Skeletal muscle satellite cell (primary cell): Measurements from ENCODE around the gene CDCP2. TPM values are rescaled to one million over a fixed set of nuclear protein-coding genes. Genes with fewer than 3 reads are reported as not detected.

Experiments used
- H3K27me3 ChIP-seq: 2 replicates; pipeline ENCODE4 v1.7.0; 2013; ENCODE audit warnings: low read length; ENCODE audit not compliant: control insufficient read depth, insufficient read depth
- H3K36me3 ChIP-seq: 2 replicates; pipeline ENCODE4 v1.7.0; 2013; ENCODE audit warnings: mild to moderate bottlenecking, control low read depth, low read length; ENCODE audit not compliant: insufficient read depth
- H3K4me1 ChIP-seq: 2 replicates; pipeline ENCODE4 v1.7.0; 2013; ENCODE audit warnings: low read length; ENCODE audit not compliant: control insufficient read depth, insufficient read depth
- H3K4me2 ChIP-seq: 2 replicates; pipeline ENCODE4 v1.7.0; 2013; ENCODE audit warnings: mild to moderate bottlenecking, low read length
- H3K4me3 ChIP-seq: 2 replicates; pipeline ENCODE4 v1.7.0; 2013; ENCODE audit warnings: low read length
- H3K9ac ChIP-seq: 2 replicates; pipeline ENCODE4 v1.7.0; 2013; ENCODE audit warnings: mild to moderate bottlenecking, low read depth, low read length, moderate library complexity
- H3K9me3 ChIP-seq: replicated peaks from 2 replicates; pipeline ENCODE4 v1.7.0; 2013; ENCODE audit warnings: mild to moderate bottlenecking, control low read depth, low read length
- total RNA-seq: library from RNA; depleted of rRNA; stranded (reverse); fragments of >200 nt; gene quantifications from 2 replicates; pipeline ENCODE4 v1.2.3, GENCODE V29; 2012; rRNA removed

CDCP2 gene
- not detected in 2 replicates for total RNA-seq

GRCh38 chr1:54152696-54153095 lies at the start of gene CDCP2:
TSS of gene CDCP2 (minus strand) at chr1:54153000. CDS start at chr1:54152922, 78 bp downstream.
- H3K27me3 ChIP-seq, result no peaks in the 10 kb centered on the region
- H3K9me3 ChIP-seq, result no peaks in the 10 kb centered on the region
- H3K4me2 ChIP-seq, result peak within 1 kb of the TSS; percentile 47
- peaks cover 13% of the 10 kb centered on the region for H3K4me1 ChIP-seq
- H3K4me3 ChIP-seq, result no peak within 1 kb of the TSS
- no peaks in the 10 kb centered on the region for H3K36me3 ChIP-seq
- no peak within 1 kb of the TSS for H3K9ac ChIP-seq

- no peaks in the 10 kb centered on the region for H3K9me3 ChIP-seq
- peaks cover 21% of the 10 kb centered on the region for H3K4me1 ChIP-seq
- peak overlapping the region; percentile 89 for H3K4me2 ChIP-seq
- H3K9ac ChIP-seq, result peak overlapping the region; percentile 88
- peak overlapping the region; percentile 82 for H3K4me3 ChIP-seq
- H3K27me3 ChIP-seq, result no peaks in the 10 kb centered on the region
- peaks cover 15% of the 10 kb centered on the region for H3K36me3 ChIP-seq
Measured at GRCh38 chr1:54200519-54200997, 47.8 kb upstream of the CDCP2 start.

- H3K27me3 ChIP-seq, result no peaks in the 10 kb centered on the region
- H3K4me2 ChIP-seq, result peak within 1 kb of the TSS; percentile 89
- H3K9ac ChIP-seq, result peak within 1 kb of the TSS; percentile 88
- peak within 1 kb of the TSS; percentile 82 for H3K4me3 ChIP-seq
- no peaks in the 10 kb centered on the region for H3K9me3 ChIP-seq
- H3K4me1 ChIP-seq, result peaks cover 21% of the 10 kb centered on the region
- peaks cover 9% of the 10 kb centered on the region for H3K36me3 ChIP-seq
Measured at GRCh38 chr1:54199765-54200518, 47.1 kb upstream of the CDCP2 start, which contains the start of the genes CYB5RL and MRPL37. TSS of gene CYB5RL (minus strand) at chr1:54200030. CDS start at chr1:54195616, 4,414 bp downstream. TSS of gene MRPL37 (plus strand) at chr1:54200167. CDS start at chr1:54200244, 77 bp downstream.

GRCh38 chr1:54199151-54199764 lies 46.5 kb upstream of the CDCP2 start:
- Histone ChIP-seq H3K4me3 (peak overlapping the region; percentile 82), H3K9ac (peak overlapping the region; percentile 88), H3K36me3 (peaks cover 2% of the 10 kb centered on the region), H3K4me2 (peak overlapping the region; percentile 89), H3K9me3 (no peaks in the 10 kb centered on the region), H3K27me3 (no peaks in the 10 kb centered on the region), H3K4me1 (peaks cover 21% of the 10 kb centered on the region)

- Histone ChIP-seq H3K4me1 (no peaks in the 10 kb centered on the region), H3K4me3 (no peak overlapping the region), H3K4me2 (no peak overlapping the region), H3K27me3 (no peaks in the 10 kb centered on the region), H3K9ac (no peak overlapping the region), H3K9me3 (no peaks in the 10 kb centered on the region), H3K36me3 (no peaks in the 10 kb centered on the region)
Measured at GRCh38 chr1:54193453-54193852, 40.7 kb upstream of the CDCP2 start.

GRCh38 chr1:54191525-54191924 lies 38.7 kb upstream of the CDCP2 start:
- Histone ChIP-seq H3K4me1 (no peaks in the 10 kb centered on the region), H3K27me3 (no peaks in the 10 kb centered on the region), H3K9ac (no peak overlapping the region), H3K9me3 (no peaks in the 10 kb centered on the region), H3K36me3 (no peaks in the 10 kb centered on the region), H3K4me3 (no peak overlapping the region), H3K4me2 (no peak overlapping the region)

GRCh38 chr1:54190526-54190925 lies 37.7 kb upstream of the CDCP2 start:
- Histone ChIP-seq H3K4me2 (no peak overlapping the region), H3K9me3 (no peaks in the 10 kb centered on the region), H3K27me3 (no peaks in the 10 kb centered on the region), H3K4me3 (no peak overlapping the region), H3K36me3 (no peaks in the 10 kb centered on the region), H3K4me1 (no peaks in the 10 kb centered on the region), H3K9ac (no peak overlapping the region)

- H3K4me1 ChIP-seq, result no peaks in the 10 kb centered on the region
- H3K9ac ChIP-seq, result no peak overlapping the region
- no peaks in the 10 kb centered on the region for H3K36me3 ChIP-seq
- no peaks in the 10 kb centered on the region for H3K9me3 ChIP-seq
- no peaks in the 10 kb centered on the region for H3K27me3 ChIP-seq
- H3K4me2 ChIP-seq, result no peak overlapping the region
- no peak overlapping the region for H3K4me3 ChIP-seq
Measured at GRCh38 chr1:54188291-54188690, 35.5 kb upstream of the CDCP2 start.

GRCh38 chr1:54186056-54186455 lies 33.3 kb upstream of the CDCP2 start:
- H3K4me1 ChIP-seq, result no peaks in the 10 kb centered on the region
- no peaks in the 10 kb centered on the region for H3K27me3 ChIP-seq
- no peak overlapping the region for H3K4me2 ChIP-seq
- H3K9me3 ChIP-seq, result no peaks in the 10 kb centered on the region
- no peak overlapping the region for H3K4me3 ChIP-seq
- H3K9ac ChIP-seq, result no peak overlapping the region
- H3K36me3 ChIP-seq, result no peaks in the 10 kb centered on the region

GRCh38 chr1:54180701-54181360 lies 28.0 kb upstream of the CDCP2 start:
- Histone ChIP-seq H3K27me3 (no peaks in the 10 kb centered on the region), H3K9me3 (no peaks in the 10 kb centered on the region), H3K4me3 (no peak overlapping the region), H3K36me3 (no peaks in the 10 kb centered on the region), H3K9ac (no peak overlapping the region), H3K4me2 (no peak overlapping the region), H3K4me1 (no peaks in the 10 kb centered on the region)

- no peaks in the 10 kb centered on the region for H3K27me3 ChIP-seq
- H3K9ac ChIP-seq, result no peak overlapping the region
- no peaks in the 10 kb centered on the region for H3K36me3 ChIP-seq
- no peaks in the 10 kb centered on the region for H3K4me1 ChIP-seq
- no peak overlapping the region for H3K4me2 ChIP-seq
- H3K9me3 ChIP-seq, result no peaks in the 10 kb centered on the region
- H3K4me3 ChIP-seq, result no peak overlapping the region
Measured at GRCh38 chr1:54178296-54179070, 25.7 kb upstream of the CDCP2 start.
